HepG2 (cell line): ENCODE measurements around the gene SSC5D. TPM values are rescaled to one million over a fixed set of nuclear protein-coding genes. Genes with fewer than 3 reads are reported as not detected.

Experiments
- ATAC-seq: fragments of 200-7000 bp; cut with Tn5 transposase; 3 replicates; pipeline ENCODE4 v1.9.1; 2020; ENCODE audit warnings: mild to moderate bottlenecking, moderate library complexity
- BruUV-seq: library from RNA; stranded (reverse); fragments of 400-500 nt; replicated peaks from 2 replicates; lab custom pipeline; 2021; lab: Mats Ljungman, UMichigan
- CTCF ChIA-PET: fragments of 300-600 bp; formaldehyde crosslinking; extraction: SDS; loops from one replicate; lab custom pipeline; 2021; ENCODE audit warnings: low total read pairs, inconsistent platforms, low intra/inter-chr PET ratio; lab: Yijun Ruan, JAX
- POLR2A ChIA-PET: fragments of 350-600 bp; sonication (Branson Sonifier 250); formaldehyde crosslinking; loops from one replicate; lab custom pipeline; 2020; ENCODE audit warnings: antibody characterized with exemption, inconsistent platforms; lab: Yijun Ruan, JAX
- DNase-seq: peaks from one replicate; pipeline ENCODE4 v3.0.0-alpha.2; 2015; ENCODE audit warnings: low spot score
- FAIRE-seq: peaks from 3 replicates; lab custom pipeline; 2011; peaks lifted over from hg19 to GRCh38; lab: Jason Lieb, UNC
- H2AFZ ChIP-seq: one replicate; pipeline ENCODE4 v1.6.1; 2011; ENCODE audit warnings: low read length, inconsistent platforms
- H3K27ac ChIP-seq: fragments of 300-600 bp; 3 replicates; pipeline ENCODE4 v1.8.0; 2011; ENCODE audit warnings: mixed run types, mild to moderate bottlenecking, mixed read lengths, low read length, inconsistent platforms; ENCODE audit not compliant: insufficient read depth; ENCODE audit errors: extremely low read length
- H3K27me3 ChIP-seq, 2 experiments: fragments of 200-600 bp in 1 of 2; 2 replicates in 1 of 2; 3 replicates in 1 of 2; pipeline versions ENCODE4 v1.6.0 to v1.8.0; 2011; ENCODE audit warnings: low read length in 2 of 2, mild to moderate bottlenecking in 2 of 2, moderate library complexity in 2 of 2, inconsistent platforms in 1 of 2; ENCODE audit not compliant: insufficient read depth in 2 of 2, control insufficient read depth in 1 of 2
- H3K36me3 ChIP-seq, 2 experiments: fragments of 200-600 bp in 1 of 2; replicated peaks in 1 of 2; 2 replicates in 1 of 2; 3 replicates in 1 of 2; pipeline versions ENCODE4 v1.5.1 to v1.8.0; 2011; ENCODE audit warnings: low read length in 2 of 2, inconsistent platforms in 1 of 2; ENCODE audit not compliant: insufficient read depth in 2 of 2, control insufficient read depth in 1 of 2
- H3K4me1 ChIP-seq: 2 replicates; pipeline ENCODE4 v1.5.1; 2012; ENCODE audit warnings: low read length, inconsistent platforms; ENCODE audit not compliant: insufficient read depth
- H3K4me2 ChIP-seq: 2 replicates; pipeline ENCODE4 v1.6.0; 2011; ENCODE audit warnings: low read depth, low read length, inconsistent platforms
- H3K4me3 ChIP-seq, 3 experiments: fragments of 200-600 bp in 1 of 3; sonication (generic), shearing (Covaris generic) in 1 of 3; replicated peaks in 1 of 3; 2 replicates each; pipeline ENCODE4 v1.5.1; 2011 to 2016; ENCODE audit warnings: low read length in 3 of 3, inconsistent platforms in 2 of 3, low read depth in 2 of 3, mild to moderate bottlenecking in 2 of 3, control low read depth in 1 of 3, mixed read lengths in 1 of 3; ENCODE audit not compliant: insufficient read depth in 1 of 3
- H3K79me2 ChIP-seq: one replicate; pipeline ENCODE4 v1.6.1; 2011; ENCODE audit warnings: low read length, inconsistent platforms; ENCODE audit not compliant: insufficient read depth
- H3K9ac ChIP-seq: 2 replicates; pipeline ENCODE4 v1.6.0; 2011; ENCODE audit warnings: mild to moderate bottlenecking, low read depth, low read length, inconsistent platforms; ENCODE audit not compliant: insufficient read depth
- H3K9me3 ChIP-seq: 2 replicates; pipeline ENCODE4 v1.5.1; 2012; ENCODE audit warnings: mild to moderate bottlenecking, low read length
- H4K20me1 ChIP-seq: 2 replicates; pipeline ENCODE4 v1.6.0; 2011; ENCODE audit warnings: inconsistent platforms, mild to moderate bottlenecking, low read length, moderate library complexity; ENCODE audit not compliant: insufficient read depth
- ATF1 ChIP-seq: IDR thresholded peaks from 2 replicates; pipeline ENCODE4 v1.6.1; 2016; ENCODE audit warnings: mild to moderate bottlenecking, control low read depth
- IRF2 ChIP-seq: IDR thresholded peaks from 2 replicates; pipeline ENCODE4 v1.6.1; 2018; ENCODE audit warnings: missing genetic modification reagents, missing compliant biosample characterization
- NFRKB ChIP-seq: fragments of 450-650 bp; IDR thresholded peaks from 2 replicates; pipeline ENCODE4 v1.6.1; 2017
- ZFP82 ChIP-seq: sonication (generic); formaldehyde crosslinking; IDR thresholded peaks from 2 replicates; pipeline ENCODE4 v1.5.1; 2020; ENCODE audit warnings: mild to moderate bottlenecking, missing genetic modification reagents, borderline replicate concordance
- ZKSCAN8 ChIP-seq: IDR thresholded peaks from 2 replicates; pipeline ENCODE4 v1.6.1; 2016; ENCODE audit warnings: borderline replicate concordance, missing genetic modification reagents, missing compliant biosample characterization
- ZNF136 ChIP-seq: sonication (generic); formaldehyde crosslinking; IDR thresholded peaks from 2 replicates; pipeline ENCODE4 v1.8.1; 2022; ENCODE audit warnings: low read depth, mild to moderate bottlenecking, moderate library complexity, missing genetic modification reagents
- ZNF234 ChIP-seq: sonication (generic); formaldehyde crosslinking; conservative IDR thresholded peaks from 2 replicates; pipeline ENCODE4 v1.5.1; 2020; ENCODE audit warnings: mild to moderate bottlenecking, missing genetic modification reagents
- ZNF317 ChIP-seq: sonication (generic); formaldehyde crosslinking; IDR thresholded peaks from 2 replicates; pipeline ENCODE4 v1.5.0; 2020; ENCODE audit warnings: mild to moderate bottlenecking, missing genetic modification reagents
- ZNF772 ChIP-seq: sonication (generic); formaldehyde crosslinking; IDR thresholded peaks from 2 replicates; pipeline ENCODE4 v1.5.0; 2020; ENCODE audit warnings: mild to moderate bottlenecking, missing genetic modification reagents
- WGBS: methylation state at CpG from one replicate; pipeline ENCODE4 v1.1.6; 2017; ENCODE audit warnings: low lambda C conversion rate; 5-methylcytosine and 5-hydroxymethylcytosine counted together
- in situ Hi-C: cut with HindIII; loops from 2 replicates; pipeline ENCODE4 v1.10.0; 2017; ENCODE audit warnings: low pct_unique_long_range_greater_than_20kb; ENCODE audit not compliant: extremely low pct_ligation_motif_present
- intact Hi-C: fragments of 100-400 bp; cut with micrococcal nuclease; formaldehyde crosslinking; loops from one replicate; pipeline ENCODE4 v1.10.0; 2022; ENCODE audit not compliant: unreplicated experiment
- polyA plus RNA-seq, 8 experiments: library from polyadenylated mRNA; depleted of rRNA in 3 of 8; stranded (reverse) in 7 of 8; unstranded in 1 of 8; fragments of >200 nt; fragmentation: Illumina TruSeq in 4 of 8; extraction: Trizol in 4 of 8; gene quantifications; 2 replicates each; pipeline versions ENCODE4 v1.2.1 to v1.2.3, GENCODE V29; 2011 to 2016; ENCODE audit warnings: low read depth in 4 of 8, missing spikeins in 1 of 8, mixed read lengths in 1 of 8; ENCODE audit not compliant: insufficient read depth in 1 of 8
- total RNA-seq, 5 experiments: library from RNA; depleted of rRNA; stranded (reverse); fragments of >200 nt; fragmentation: Illumina TruSeq; extraction: Trizol; gene quantifications; 2 replicates each; pipeline ENCODE4 v1.2.3, GENCODE V29; 2016; ENCODE audit warnings: low read depth in 1 of 5
- TF ChIP-seq, protein P1 (sequence below): sonication (generic); formaldehyde crosslinking; IDR thresholded peaks from 2 replicates; pipeline ENCODE4 v1.4.0; 2020; ENCODE audit warnings: mild to moderate bottlenecking, low read depth, missing genetic modification reagents
- TF ChIP-seq, protein P2 (sequence below): sonication (generic); formaldehyde crosslinking; IDR thresholded peaks from 2 replicates; pipeline ENCODE4 v1.5.0; 2020; ENCODE audit warnings: mild to moderate bottlenecking, missing genetic modification reagents, borderline replicate concordance
- TF ChIP-seq, protein P3 (sequence below): sonication (generic); formaldehyde crosslinking; IDR thresholded peaks from 2 replicates; pipeline ENCODE4 v1.4.0; 2020; ENCODE audit warnings: missing genetic modification reagents, borderline replicate concordance

SSC5D gene
- total and polyA plus RNA-seq, 2 of the 13 experiments (the other 11 are each of a cell fraction or from before 2014, with no cell fraction given) = not detected

DNA sequence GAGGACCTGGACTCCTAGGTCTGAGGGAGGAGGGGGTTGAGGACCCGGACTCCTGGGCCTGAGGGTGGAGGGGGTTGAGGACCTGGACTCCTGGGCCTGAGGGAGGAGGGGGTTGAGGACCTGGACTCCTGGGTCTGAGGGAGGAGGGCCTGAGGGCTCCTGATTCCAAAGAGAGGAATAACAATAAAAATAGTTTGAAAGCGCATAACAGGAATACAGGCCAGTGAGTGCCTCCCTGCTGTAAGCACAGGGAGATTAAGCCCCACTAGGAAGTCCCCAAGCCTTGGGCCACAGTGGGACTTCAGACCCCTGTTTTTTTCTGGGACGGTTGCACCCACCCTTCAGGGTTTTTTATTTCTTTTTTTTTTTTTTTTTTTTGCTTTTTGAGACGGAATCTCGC lies 49.9 kb downstream of the SSC5D start:
- no peak for ATAC-seq
- Histone ChIP-seq H4K20me1 (no peaks in the 10 kb centered on the region), H3K27me3 (no peaks in the 10 kb centered on the region; a peak in 1 of 5 replicates), H3K4me1 (peaks cover 32% of the 10 kb centered on the region), H3K27ac (no peak overlapping the region), H3K9ac (no peak overlapping the region), H3K4me2 (no peak overlapping the region), H2AFZ (no peak overlapping the region), H3K79me2 (no peaks in the 10 kb centered on the region), H3K36me3 (no peaks in the 10 kb centered on the region), H3K9me3 (no peaks in the 10 kb centered on the region), H3K4me3 (no peak overlapping the region)
- CTCF ChIA-PET = no interaction called here
- POLR2A ChIA-PET = no interaction called here
- BruUV-seq = no TSS peak
- no peak for FAIRE-seq
- WGBS = 62% methylated on average over 5 of the region's 5 CpGs
- intact Hi-C loops (no loop called here), in situ Hi-C loops (no loop called here)
- DNase-seq = no peak
- TF ChIP-seq, protein P1, sequence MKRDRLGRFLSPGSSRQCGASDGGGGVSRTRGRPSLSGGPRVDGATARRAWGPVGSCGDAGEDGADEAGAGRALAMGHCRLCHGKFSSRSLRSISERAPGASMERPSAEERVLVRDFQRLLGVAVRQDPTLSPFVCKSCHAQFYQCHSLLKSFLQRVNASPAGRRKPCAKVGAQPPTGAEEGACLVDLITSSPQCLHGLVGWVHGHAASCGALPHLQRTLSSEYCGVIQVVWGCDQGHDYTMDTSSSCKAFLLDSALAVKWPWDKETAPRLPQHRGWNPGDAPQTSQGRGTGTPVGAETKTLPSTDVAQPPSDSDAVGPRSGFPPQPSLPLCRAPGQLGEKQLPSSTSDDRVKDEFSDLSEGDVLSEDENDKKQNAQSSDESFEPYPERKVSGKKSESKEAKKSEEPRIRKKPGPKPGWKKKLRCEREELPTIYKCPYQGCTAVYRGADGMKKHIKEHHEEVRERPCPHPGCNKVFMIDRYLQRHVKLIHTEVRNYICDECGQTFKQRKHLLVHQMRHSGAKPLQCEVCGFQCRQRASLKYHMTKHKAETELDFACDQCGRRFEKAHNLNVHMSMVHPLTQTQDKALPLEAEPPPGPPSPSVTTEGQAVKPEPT = no peak
- TF ChIP-seq ZFP82 (CRISPR knock-in tag) (no peak), ATF1 (no peak), ZNF317 (no peak), ZKSCAN8 (no peak), NFRKB (no peak), ZNF136 (CRISPR knock-in tag) (no peak), ZNF772 (CRISPR knock-in tag) (no peak), ZNF234 (CRISPR knock-in tag) (no peak), IRF2 (CRISPR knock-in tag) (no peak)
- TF ChIP-seq, protein P2, sequence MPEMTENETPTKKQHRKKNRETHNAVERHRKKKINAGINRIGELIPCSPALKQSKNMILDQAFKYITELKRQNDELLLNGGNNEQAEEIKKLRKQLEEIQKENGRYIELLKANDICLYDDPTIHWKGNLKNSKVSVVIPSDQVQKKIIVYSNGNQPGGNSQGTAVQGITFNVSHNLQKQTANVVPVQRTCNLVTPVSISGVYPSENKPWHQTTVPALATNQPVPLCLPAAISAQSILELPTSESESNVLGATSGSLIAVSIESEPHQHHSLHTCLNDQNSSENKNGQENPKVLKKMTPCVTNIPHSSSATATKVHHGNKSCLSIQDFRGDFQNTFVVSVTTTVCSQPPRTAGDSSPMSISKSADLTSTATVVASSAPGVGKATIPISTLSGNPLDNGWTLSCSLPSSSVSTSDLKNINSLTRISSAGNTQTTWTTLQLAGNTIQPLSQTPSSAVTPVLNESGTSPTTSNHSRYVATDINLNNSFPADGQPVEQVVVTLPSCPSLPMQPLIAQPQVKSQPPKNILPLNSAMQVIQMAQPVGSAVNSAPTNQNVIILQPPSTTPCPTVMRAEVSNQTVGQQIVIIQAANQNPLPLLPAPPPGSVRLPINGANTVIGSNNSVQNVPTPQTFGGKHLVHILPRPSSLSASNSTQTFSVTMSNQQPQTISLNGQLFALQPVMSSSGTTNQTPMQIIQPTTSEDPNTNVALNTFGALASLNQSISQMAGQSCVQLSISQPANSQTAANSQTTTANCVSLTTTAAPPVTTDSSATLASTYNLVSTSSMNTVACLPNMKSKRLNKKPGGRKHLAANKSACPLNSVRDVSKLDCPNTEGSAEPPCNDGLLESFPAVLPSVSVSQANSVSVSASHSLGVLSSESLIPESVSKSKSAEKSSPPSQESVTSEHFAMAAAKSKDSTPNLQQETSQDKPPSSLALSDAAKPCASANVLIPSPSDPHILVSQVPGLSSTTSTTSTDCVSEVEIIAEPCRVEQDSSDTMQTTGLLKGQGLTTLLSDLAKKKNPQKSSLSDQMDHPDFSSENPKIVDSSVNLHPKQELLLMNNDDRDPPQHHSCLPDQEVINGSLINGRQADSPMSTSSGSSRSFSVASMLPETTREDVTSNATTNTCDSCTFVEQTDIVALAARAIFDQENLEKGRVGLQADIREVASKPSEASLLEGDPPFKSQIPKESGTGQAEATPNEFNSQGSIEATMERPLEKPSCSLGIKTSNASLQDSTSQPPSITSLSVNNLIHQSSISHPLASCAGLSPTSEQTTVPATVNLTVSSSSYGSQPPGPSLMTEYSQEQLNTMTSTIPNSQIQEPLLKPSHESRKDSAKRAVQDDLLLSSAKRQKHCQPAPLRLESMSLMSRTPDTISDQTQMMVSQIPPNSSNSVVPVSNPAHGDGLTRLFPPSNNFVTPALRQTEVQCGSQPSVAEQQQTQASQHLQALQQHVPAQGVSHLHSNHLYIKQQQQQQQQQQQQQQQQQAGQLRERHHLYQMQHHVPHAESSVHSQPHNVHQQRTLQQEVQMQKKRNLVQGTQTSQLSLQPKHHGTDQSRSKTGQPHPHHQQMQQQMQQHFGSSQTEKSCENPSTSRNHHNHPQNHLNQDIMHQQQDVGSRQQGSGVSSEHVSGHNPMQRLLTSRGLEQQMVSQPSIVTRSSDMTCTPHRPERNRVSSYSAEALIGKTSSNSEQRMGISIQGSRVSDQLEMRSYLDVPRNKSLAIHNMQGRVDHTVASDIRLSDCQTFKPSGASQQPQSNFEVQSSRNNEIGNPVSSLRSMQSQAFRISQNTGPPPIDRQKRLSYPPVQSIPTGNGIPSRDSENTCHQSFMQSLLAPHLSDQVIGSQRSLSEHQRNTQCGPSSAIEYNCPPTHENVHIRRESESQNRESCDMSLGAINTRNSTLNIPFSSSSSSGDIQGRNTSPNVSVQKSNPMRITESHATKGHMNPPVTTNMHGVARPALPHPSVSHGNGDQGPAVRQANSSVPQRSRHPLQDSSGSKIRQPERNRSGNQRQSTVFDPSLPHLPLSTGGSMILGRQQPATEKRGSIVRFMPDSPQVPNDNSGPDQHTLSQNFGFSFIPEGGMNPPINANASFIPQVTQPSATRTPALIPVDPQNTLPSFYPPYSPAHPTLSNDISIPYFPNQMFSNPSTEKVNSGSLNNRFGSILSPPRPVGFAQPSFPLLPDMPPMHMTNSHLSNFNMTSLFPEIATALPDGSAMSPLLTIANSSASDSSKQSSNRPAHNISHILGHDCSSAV (CRISPR knock-in tag) = no peak
- TF ChIP-seq, protein P3, sequence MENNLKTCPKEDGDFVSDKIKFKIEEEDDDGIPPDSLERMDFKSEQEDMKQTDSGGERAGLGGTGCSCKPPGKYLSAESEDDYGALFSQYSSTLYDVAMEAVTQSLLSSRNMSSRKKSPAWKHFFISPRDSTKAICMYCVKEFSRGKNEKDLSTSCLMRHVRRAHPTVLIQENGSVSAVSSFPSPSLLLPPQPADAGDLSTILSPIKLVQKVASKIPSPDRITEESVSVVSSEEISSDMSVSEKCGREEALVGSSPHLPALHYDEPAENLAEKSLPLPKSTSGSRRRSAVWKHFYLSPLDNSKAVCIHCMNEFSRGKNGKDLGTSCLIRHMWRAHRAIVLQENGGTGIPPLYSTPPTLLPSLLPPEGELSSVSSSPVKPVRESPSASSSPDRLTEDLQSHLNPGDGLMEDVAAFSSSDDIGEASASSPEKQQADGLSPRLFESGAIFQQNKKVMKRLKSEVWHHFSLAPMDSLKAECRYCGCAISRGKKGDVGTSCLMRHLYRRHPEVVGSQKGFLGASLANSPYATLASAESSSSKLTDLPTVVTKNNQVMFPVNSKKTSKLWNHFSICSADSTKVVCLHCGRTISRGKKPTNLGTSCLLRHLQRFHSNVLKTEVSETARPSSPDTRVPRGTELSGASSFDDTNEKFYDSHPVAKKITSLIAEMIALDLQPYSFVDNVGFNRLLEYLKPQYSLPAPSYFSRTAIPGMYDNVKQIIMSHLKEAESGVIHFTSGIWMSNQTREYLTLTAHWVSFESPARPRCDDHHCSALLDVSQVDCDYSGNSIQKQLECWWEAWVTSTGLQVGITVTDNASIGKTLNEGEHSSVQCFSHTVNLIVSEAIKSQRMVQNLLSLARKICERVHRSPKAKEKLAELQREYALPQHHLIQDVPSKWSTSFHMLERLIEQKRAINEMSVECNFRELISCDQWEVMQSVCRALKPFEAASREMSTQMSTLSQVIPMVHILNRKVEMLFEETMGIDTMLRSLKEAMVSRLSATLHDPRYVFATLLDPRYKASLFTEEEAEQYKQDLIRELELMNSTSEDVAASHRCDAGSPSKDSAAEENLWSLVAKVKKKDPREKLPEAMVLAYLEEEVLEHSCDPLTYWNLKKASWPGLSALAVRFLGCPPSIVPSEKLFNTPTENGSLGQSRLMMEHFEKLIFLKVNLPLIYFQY (CRISPR knock-in tag) = no peak
